Ammon's horn (tissue), 1 donor: Measurements from ENCODE around the gene XRCC3.

Source experiments
- DNase-seq: peaks from one replicate; pipeline ENCODE4 v3.0.0-alpha.2; 2016; ENCODE audit warnings: low spot score

Gene XRCC3

GRCh38 chr14:103738701-103739451, 23.6 kb upstream of the XRCC3 start:
- peak; percentile 72 for DNase-seq

GRCh38 chr14:103738166-103738565, 22.9 kb upstream of the XRCC3 start:
- no peak for DNase-seq

- DNase-seq, result no peak
Observed at GRCh38 chr14:103737432-103738045, 22.3 kb upstream of the XRCC3 start.

- no peak for DNase-seq
Observed at GRCh38 chr14:103736546-103737431, 21.5 kb upstream of the XRCC3 start.

GRCh38 chr14:103735815-103736545, 20.7 kb upstream of the XRCC3 start:
- no peak for DNase-seq

- no peak for DNase-seq
Observed at GRCh38 chr14:103735439-103735814, 20.2 kb upstream of the XRCC3 start.

- DNase-seq, result no peak
Observed at GRCh38 chr14:103735022-103735421, 19.8 kb upstream of the XRCC3 start.

GRCh38 chr14:103734081-103734888, 19.0 kb upstream of the XRCC3 start:
- DNase-seq, result no peak

- no peak for DNase-seq
Observed at GRCh38 chr14:103733651-103734050, 18.4 kb upstream of the XRCC3 start.

GRCh38 chr14:103732868-103733620, 17.8 kb upstream of the XRCC3 start:
- no peak for DNase-seq

- DNase-seq, result no peak
Observed at GRCh38 chr14:103731916-103732867, 16.9 kb upstream of the XRCC3 start.

GRCh38 chr14:103731481-103731880, 16.2 kb upstream of the XRCC3 start:
- no peak for DNase-seq

GRCh38 chr14:103730490-103731035, 15.3 kb upstream of the XRCC3 start:
- no peak for DNase-seq

- no peak for DNase-seq
Observed at GRCh38 chr14:103729496-103730448, 14.5 kb upstream of the XRCC3 start.

- no peak for DNase-seq
Observed at GRCh38 chr14:103728721-103729120, 13.5 kb upstream of the XRCC3 start.

- DNase-seq, result no peak
Observed at GRCh38 chr14:103728141-103728540, 12.9 kb upstream of the XRCC3 start.

GRCh38 chr14:103727313-103727980, 12.2 kb upstream of the XRCC3 start:
- DNase-seq, result no peak
